ENCODE data around the gene B4GALT4.
"Not testable (repeated sequence)": the region's sequence is repeated elsewhere in the genome, so short reads cannot be mapped to it uniquely, and the experiment has no call there.

The B4GALT4 gene

GRCh38 chr3:119194237-119195150, 46.2 kb downstream of the B4GALT4 start:
- DNase-seq = no peak

DNA sequence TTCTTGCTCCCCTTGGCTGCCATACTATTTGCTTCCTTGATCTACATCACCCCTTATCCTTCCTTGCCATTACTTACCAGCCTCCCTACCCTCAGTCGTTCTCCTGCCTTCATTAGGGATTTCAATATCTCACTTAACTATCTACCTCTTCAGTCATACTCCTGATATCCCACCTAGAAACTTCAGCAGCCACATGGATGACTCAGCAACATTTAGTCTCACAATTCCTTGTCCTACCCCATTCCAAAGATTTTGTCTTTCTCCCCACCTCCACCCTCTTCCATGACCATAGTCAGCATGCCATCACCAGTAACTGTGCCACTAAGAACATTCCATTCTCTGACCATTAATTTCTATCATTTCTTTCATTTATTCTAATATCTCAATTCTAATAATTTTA, 48.9 kb downstream of the B4GALT4 start:
- no peak for DNase-seq

DNA sequence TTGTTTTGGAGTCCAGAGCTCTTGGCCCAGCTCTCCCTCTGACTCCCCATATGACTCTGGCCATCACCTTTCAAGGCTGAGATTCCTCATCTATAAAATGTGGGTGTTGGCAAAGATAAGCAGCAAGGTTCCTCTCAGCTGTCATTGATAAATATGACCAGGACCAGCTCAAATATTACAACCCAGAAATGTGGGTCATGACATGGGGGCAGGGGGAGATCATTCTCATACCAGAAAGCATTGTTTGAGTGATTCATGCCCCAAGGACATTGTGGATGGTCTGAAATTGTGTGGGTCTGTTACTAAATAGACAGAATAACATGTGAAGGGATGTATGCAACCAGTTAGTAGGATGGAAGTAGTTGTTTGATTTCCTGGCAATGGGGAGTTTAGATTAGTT, 53.4 kb downstream of the B4GALT4 start:
- no peak for DNase-seq

DNA sequence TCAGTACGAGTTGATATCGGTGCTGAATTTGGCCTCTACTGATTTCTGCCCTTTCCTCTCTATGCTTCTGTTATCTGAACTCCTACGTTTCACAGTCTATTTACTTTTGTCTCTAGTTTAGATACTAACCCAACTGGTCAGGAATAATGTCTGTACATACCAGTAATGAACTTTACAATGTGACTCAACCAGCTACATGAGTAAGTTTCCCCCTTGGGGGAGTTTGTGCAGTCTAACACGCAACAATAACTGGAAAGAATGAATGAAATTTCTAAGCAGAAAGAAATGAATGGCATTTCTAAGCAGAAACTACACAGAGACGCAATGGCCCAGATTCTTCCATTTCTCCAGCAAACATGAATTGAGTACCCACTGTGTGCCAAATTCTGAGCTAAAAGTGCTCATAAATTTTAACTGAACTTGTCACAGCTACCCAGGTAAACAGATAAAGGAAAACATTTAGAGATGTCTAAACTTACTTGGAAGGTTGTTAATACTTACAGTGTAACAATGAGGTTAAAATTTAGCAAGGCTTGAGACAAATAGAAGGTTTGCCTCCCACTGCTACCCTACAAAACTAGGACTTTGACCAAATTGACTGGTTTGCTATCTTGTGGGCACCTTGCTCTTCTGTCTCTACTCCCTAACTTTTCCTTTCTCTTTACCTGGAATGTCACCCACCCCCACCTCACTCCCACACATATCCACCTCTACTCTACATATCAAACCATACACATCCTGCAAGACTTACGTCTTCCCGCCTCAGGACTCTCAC, 55.7 kb downstream of the B4GALT4 start:
- no peak for DNase-seq

- no peak for DNase-seq
Measured at GRCh38 chr3:119184111-119184510, 56.6 kb downstream of the B4GALT4 start.

DNA sequence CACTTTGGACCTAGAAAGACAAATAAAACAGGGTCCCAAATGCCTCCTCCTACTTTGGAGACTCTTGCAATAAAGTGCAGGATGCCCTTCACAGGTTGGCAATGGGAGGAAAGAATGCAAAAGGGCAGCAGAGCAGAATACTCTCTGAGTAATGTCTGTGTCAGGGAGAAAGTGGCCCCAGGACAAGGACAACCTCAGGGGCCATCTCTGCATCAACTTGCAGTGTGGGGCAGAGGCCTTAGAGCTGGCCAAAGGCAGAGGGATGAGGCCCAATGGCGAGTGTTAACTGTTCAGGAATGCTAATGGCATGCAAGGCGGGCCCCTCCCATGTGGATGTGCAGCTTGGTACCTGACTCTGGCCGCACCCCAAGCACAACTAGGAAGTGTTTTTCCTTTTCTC, 58.9 kb downstream of the B4GALT4 start:
- no peak for DNase-seq

DNA sequence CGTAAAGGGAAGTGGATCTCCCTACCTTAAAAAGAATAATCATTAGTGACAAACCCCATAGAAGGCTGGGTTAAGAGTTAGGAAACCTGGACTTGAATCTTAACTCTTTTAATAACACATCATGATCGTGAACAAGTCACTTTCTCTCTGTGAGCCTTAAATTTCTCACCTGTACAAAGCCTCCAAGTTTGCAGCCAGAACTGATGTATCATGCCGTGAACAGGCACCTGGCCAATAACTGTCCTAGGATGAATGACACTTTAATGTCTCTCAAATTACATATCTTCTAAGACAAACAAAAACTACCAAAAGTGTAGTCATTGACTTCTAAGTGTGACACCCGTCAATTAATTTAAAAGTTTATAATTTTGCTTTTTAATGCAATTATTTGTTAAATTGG, 63.4 kb downstream of the B4GALT4 start:
- no peak for DNase-seq

DNA sequence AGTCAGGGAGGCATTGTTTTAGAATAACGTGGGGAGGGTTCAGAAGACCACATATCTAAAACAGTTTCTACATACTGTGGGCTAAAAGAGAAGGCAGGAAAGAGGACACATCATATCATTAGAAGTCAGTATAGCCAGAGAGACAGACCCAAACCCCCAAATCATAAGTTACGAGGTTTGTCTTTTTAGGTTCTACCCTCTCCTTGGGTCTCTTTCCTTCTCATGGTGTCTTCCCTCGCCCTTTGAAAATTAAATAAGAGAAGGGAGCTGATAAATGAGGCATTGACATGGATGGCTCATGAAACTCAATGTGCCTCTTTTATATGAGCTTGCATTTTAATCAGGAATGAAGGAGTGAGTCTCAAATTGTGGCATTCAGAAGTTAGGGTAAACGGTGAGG, 63.9 kb downstream of the B4GALT4 start:
- DNase-seq = no peak

DNA sequence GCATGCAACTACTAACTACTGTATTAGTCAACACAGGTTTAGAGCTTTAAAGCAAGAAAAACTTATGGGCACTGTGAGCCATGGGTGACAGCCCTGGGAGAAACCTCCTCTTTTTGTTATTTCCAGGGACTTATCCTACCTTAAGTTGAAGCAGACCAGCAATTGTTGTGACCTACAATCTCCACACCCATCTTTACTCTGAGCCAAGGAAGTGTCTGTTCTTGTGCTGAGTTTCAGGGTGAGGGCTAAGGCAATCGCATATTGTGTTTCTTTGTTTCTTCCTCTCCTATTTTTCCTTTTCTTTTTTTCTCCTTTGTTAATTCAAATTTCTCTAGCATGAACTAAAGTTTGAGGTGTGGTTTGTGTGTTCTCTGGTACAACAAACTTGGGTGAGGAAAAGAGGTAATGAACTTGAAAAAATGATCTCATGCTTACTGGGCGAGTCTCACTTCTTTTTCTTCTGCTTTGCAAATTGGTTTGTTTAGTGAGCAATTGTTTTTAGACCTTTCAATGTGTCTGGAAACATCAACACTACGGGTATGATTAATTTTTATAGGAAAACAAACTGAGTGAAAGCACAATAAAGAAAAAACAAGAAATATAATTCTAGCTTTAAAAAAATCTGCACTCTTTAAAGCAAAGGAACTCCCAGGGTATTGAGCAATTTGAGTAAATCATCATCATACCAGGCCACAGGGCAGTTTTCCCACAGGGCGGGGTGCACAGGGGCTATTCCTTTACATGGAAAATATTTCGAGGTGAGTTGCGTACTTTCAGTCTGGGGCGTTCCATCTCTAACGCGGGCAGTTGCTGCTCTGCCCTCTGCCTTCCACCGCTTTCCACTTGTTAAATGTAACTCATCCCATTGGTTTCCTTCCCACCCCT, 64.6 kb downstream of the B4GALT4 start:
- no peak for DNase-seq

DNA sequence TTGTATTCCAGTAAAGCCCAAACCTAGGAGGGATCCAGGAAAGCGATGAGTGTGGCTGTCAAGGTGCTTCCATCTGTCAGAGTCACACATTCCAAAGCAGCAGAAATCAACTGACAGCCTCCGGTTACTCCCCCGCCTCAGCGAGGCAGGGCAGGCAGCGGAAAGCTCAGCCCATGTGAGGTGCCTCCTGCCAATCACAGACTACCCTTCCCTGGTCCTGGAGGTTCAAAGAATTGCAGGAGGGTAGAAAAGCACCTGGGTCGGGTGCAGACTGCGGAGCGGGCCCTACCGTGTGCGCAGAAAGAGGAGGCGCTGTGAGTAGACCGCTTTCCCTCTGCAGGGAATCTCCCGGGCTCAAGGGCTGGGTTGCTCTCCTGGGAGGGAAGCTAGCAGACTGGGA, 67.4 kb downstream of the B4GALT4 start, which contains the start of gene UPK1B:
UPK1B (plus strand) TSS at position 274 of the 400 bp plus-strand sequence. CDS start 13,144 bp downstream, outside the sequence.
- DNase-seq = no peak

DNA sequence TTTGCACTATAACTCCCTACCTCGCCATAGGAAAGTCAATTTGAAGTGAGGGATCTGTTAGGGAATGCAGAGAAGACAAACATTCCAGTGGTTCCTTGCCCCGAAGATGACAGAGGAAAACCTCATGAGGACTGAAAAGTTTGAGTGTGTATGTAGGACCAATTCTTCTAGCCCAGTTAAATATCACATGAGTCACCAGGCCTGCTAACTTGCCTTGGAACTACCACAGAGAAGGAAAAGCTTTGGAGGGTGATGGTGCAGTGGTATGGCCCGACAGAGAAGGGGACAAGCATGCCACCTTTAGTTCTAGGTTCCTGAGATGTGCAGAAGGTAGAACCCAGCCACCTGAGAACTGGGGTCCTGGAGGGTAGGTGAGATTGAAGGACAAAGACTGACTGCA, 69.9 kb downstream of the B4GALT4 start:
- DNase-seq = no peak

GRCh38 chr3:119164745-119165144, 75.9 kb downstream of the B4GALT4 start:
- DNase-seq = not testable (repeated sequence)

Measured in activated gamma-delta T cell (primary cell).